ENCODE data around the gene CD274.
A peak's percentile ranks its signal among the peaks of the same experiment; 100 is the strongest.

Gene CD274

DNA sequence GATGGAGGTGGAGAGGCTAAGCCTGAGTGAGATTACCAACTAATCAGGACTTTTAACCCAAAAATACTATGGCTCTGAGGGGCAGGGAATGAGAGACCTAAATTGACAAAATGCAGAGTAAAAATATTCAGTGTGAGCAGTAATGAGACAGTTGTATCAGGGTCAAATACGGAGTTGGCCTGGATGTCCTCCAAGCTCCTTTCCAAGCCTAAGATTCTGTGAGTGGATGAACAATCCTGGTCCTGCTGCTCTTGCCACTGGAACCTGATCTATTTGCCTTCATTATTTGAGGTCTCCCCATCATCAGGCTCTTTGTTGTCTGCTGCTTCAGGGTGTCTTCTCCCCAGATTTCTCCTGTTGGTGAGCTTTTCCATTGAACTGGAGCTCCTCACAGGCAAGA, 61.1 kb downstream of the CD274 start:
- peaks cover 46% of the 10 kb centered on the region for H3K4me1 Mint-ChIP-seq
- CTCF ChIA-PET, result interaction anchor here (1.5 to 1.9 kb wide), 6 partner anchors 18 to 89 kb away, joined by 3 to 9 read pairs (median 7); partner anchors contain the start of gene CD274
- H3K9me3 Mint-ChIP-seq, result peaks cover 6% of the 10 kb centered on the region
- H3K4me3 Mint-ChIP-seq, result peak overlapping the region; percentile 72
- peak overlapping the region; percentile 95 for H3K27ac Mint-ChIP-seq
- DNase-seq, result no peak
- H3K27me3 Mint-ChIP-seq, result no peaks in the 10 kb centered on the region
- H3K36me3 Mint-ChIP-seq, result peaks cover 3% of the 10 kb centered on the region

- H3K27ac Mint-ChIP-seq, result peak overlapping the region; percentile 47
- H3K4me3 Mint-ChIP-seq, result peak overlapping the region; percentile 72
- H3K27me3 Mint-ChIP-seq, result no peaks in the 10 kb centered on the region
- CTCF ChIA-PET, result interaction anchor here (1.5 to 1.9 kb wide), 3 partner anchors 62 to 78 kb away, joined by 6 to 8 read pairs (median 7); partner anchors contain the start of gene CD274
- no peak for DNase-seq
- H3K4me1 Mint-ChIP-seq, result peaks cover 46% of the 10 kb centered on the region
- H3K9me3 Mint-ChIP-seq, result peaks cover under 1% of the 10 kb centered on the region
- H3K36me3 Mint-ChIP-seq, result peaks cover under 1% of the 10 kb centered on the region
Measured at GRCh38 chr9:5511935-5512580, 61.7 kb downstream of the CD274 start.

DNA sequence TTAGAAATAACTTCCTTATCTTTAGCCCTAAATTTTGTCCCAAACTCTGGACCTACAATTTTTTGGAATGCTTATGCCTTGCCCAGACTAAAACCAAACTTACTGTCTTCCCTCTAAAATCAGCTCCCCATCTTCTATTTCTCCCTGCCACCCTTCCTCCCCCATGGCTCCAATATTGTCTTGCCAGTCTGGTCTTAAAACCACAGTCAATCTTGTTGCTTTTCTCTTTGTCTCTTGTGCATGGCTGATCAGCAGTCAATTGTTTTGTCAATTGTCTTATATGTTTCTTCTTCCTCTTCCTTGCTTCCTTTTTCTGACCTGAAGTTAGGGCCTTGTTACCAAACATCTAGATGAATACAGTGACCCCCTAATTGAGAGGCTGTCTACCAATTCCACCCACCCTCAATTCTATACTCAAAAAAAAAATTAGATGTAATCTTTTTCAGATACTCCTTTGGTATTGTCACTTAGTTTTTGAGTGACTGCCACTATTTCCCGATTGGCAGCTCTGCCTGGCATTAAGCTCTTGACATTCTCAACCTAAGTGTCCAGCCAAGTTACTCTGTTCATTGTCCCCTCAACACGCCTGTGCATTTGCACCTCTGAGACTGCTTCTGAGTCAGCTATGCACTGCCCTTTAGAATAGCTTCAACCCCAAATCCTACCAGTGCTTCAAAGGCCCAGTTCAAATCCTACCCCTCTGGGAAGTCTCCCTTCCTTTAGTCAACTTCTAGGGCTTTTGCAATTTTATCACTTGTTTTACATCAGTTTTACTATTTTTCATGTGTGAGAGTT, 62.5 kb downstream of the CD274 start:
- H3K27ac Mint-ChIP-seq, result no peak overlapping the region
- no peak for DNase-seq
- CTCF ChIA-PET, result interaction anchor here (1.5 kb wide), 2 partner anchors 62 to 77 kb away, joined by 6 to 7 read pairs; partner anchors contain the start of gene CD274
- H3K27me3 Mint-ChIP-seq, result no peaks in the 10 kb centered on the region
- no peaks in the 10 kb centered on the region for H3K9me3 Mint-ChIP-seq
- no peaks in the 10 kb centered on the region for H3K36me3 Mint-ChIP-seq
- peaks cover 46% of the 10 kb centered on the region for H3K4me1 Mint-ChIP-seq
- no peak overlapping the region for H3K4me3 Mint-ChIP-seq

GRCh38 chr9:5513966-5514616, 63.7 kb downstream of the CD274 start:
- no peaks in the 10 kb centered on the region for H3K9me3 Mint-ChIP-seq
- H3K4me1 Mint-ChIP-seq, result peaks cover 40% of the 10 kb centered on the region
- H3K27me3 Mint-ChIP-seq, result no peaks in the 10 kb centered on the region
- DNase-seq, result no peak
- CTCF ChIA-PET, result no interaction called here
- H3K4me3 Mint-ChIP-seq, result no peak overlapping the region
- no peak overlapping the region for H3K27ac Mint-ChIP-seq
- no peaks in the 10 kb centered on the region for H3K36me3 Mint-ChIP-seq

DNA sequence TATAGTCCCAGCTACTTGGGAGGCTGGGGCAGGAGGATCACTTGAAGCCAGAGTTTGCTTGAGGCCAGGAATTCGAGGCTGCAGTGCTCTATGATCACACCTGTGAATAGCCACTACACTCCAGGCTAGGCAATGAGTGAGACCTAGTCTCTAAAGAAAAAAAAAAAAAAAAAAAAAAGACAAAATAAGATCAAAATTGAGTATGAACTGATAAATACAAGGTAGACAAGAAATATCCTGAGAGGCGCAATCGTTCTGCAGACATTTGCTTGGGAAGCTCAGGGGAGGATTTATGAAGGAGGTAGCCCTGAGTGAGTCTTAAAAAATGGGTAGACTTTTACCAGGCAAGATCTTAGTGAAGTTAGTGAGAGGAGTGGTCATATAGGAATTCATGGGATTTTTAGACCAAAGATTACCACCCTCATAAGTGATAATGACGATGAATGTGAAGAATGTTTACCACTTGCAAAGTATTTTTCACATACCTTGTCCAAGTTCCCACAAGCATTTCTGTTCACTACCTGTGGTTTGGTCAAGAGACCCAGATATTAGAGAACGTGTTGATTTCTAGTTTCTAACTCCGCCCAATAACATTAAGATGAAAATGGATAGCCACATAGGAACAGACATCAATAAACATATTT, 64.4 kb downstream of the CD274 start:
- Mint-ChIP-seq H3K27me3 (no peaks in the 10 kb centered on the region), H3K4me1 (peaks cover 38% of the 10 kb centered on the region), H3K27ac (no peak overlapping the region), H3K9me3 (no peaks in the 10 kb centered on the region), H3K36me3 (no peaks in the 10 kb centered on the region), H3K4me3 (no peak overlapping the region)
- CTCF ChIA-PET, result no interaction called here
- DNase-seq, result no peak

GRCh38 chr9:5515261-5515650, 64.9 kb downstream of the CD274 start:
- no peaks in the 10 kb centered on the region for H3K27me3 Mint-ChIP-seq
- H3K27ac Mint-ChIP-seq, result no peak overlapping the region
- DNase-seq, result no peak
- CTCF ChIA-PET, result no interaction called here
- no peak overlapping the region for H3K4me3 Mint-ChIP-seq
- H3K9me3 Mint-ChIP-seq, result no peaks in the 10 kb centered on the region
- no peaks in the 10 kb centered on the region for H3K36me3 Mint-ChIP-seq
- peaks cover 33% of the 10 kb centered on the region for H3K4me1 Mint-ChIP-seq

- H3K4me3 Mint-ChIP-seq, result no peak overlapping the region
- CTCF ChIA-PET, result no interaction called here
- H3K27ac Mint-ChIP-seq, result no peak overlapping the region
- no peaks in the 10 kb centered on the region for H3K36me3 Mint-ChIP-seq
- H3K9me3 Mint-ChIP-seq, result no peaks in the 10 kb centered on the region
- peaks cover 19% of the 10 kb centered on the region for H3K4me1 Mint-ChIP-seq
- no peak for DNase-seq
- no peaks in the 10 kb centered on the region for H3K27me3 Mint-ChIP-seq
Measured at GRCh38 chr9:5516453-5517220, 66.3 kb downstream of the CD274 start.

- Mint-ChIP-seq H3K9me3 (no peaks in the 10 kb centered on the region), H3K27ac (no peak overlapping the region), H3K36me3 (peaks cover 1% of the 10 kb centered on the region), H3K4me3 (no peak overlapping the region), H3K27me3 (peaks cover 4% of the 10 kb centered on the region), H3K4me1 (peaks cover 8% of the 10 kb centered on the region)
- no peak for DNase-seq
- CTCF ChIA-PET, result interaction anchor here (1.1 kb wide), 2 partner anchors 16 to 19 kb away, joined by 3 read pairs; no protein-coding TSS in a partner anchor
Measured at GRCh38 chr9:5518171-5518936, 68.0 kb downstream of the CD274 start.

DNA sequence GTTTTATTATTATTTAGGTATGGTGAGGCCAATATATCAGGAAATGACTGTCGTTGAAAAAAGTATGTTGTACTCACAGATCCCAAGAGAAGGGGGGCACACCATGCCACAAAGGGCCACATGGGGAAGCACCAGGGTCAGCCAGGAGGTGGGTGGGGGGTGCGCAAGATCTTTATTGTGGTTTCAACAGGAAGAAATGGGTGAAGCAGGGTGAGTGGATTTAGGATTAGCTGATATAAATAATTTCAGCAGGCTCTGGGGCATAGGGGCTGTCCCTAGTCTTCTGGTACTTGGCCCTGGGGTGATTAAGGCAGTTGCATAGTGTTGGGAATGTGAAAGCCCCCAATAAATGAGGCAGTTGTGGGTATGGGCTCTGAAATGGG, 68.6 kb downstream of the CD274 start:
- peaks cover 1% of the 10 kb centered on the region for H3K36me3 Mint-ChIP-seq
- H3K4me1 Mint-ChIP-seq, result peaks cover 8% of the 10 kb centered on the region
- CTCF ChIA-PET, result interaction anchor here (1.1 kb wide), 2 partner anchors 16 to 20 kb away, joined by 3 read pairs; no protein-coding TSS in a partner anchor
- H3K27ac Mint-ChIP-seq, result no peak overlapping the region
- H3K27me3 Mint-ChIP-seq, result peaks cover 8% of the 10 kb centered on the region
- no peak for DNase-seq
- no peaks in the 10 kb centered on the region for H3K9me3 Mint-ChIP-seq
- H3K4me3 Mint-ChIP-seq, result no peak overlapping the region
